ENCODE results near the gene MTMR1.

The MTMR1 gene

DNA sequence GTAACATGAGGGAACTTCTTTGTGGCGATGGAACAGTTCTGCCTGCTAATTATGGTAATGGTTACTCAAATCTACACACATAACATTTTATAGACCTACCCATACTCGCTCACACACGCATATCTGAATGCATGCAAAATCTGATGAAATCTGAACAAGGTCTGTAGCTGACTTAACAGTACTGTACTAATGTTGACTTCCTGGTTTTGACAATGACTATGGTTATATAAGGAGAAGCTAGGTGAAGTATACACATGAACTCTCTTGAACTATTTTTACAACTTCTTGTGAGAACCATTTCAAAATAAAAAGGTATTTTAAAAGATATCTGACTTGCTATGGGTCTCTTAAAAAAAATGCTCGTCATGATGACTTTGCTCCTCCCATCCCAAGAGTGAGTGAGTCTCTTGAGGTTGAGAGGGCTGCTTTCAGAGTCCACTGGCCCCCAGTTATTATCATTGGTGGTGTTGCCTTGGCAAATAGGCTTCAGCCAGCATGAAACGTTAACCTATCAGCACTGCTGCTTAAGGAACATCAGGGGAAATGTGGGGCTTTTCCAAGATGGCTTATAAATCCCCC lies 99.8 kb downstream of the MTMR1 start:
- DNase-seq = no peak

DNA sequence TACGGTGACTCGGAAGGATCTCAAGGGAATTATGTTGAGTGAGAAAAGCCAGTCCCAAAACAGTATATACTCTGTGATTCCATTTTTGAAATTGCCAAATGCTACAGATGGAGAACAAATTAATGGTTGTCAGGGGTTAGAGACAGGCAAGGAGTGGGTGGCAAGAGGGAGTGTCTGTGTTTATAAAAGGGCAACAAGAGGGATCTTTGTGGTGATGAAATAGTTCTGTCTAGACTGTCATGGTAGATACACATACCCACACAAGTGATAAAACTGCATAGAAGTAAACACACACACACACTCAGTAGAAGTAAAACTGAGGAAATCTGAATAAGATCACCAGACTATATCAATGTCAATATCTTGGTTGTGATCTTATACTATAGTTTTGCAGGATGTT lies 112.5 kb downstream of the MTMR1 start:
- no peak for DNase-seq

DNA sequence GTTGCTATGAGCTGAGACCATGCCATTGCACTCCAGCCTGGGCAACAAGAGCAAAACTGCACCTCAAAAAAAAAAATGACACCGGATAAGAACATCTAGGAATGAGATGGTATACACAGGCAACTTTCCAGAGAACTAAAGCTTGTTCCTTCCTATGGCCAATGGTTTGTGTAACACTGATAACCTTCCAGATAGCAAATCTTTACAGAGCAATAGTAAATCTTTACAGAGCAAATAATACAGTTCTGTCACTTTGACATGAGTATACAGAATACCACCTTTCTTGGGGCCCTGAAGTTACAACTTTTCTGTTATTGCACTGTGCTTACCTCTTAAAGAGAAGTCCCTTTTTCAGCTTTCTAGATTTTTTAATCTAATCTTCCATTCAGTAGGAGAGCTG lies 113.6 kb downstream of the MTMR1 start:
- no peak for DNase-seq

GRCh38 chrX:150813922-150814321 lies 120.7 kb downstream of the MTMR1 start:
- no peak for DNase-seq
